Astrocyte (in vitro differentiated cells and primary cell): ENCODE results near the gene PLEKHB2. TPM values are rescaled to one million over a fixed set of nuclear protein-coding genes. Genes with fewer than 3 reads are reported as not detected.

Experiments
- DNase-seq: peaks from one replicate; pipeline ENCODE4 v3.0.0-alpha.2; 2010; ENCODE audit warnings: low read depth
- FAIRE-seq: peaks from 2 replicates; lab custom pipeline; 2011; peaks lifted over from hg19 to GRCh38; lab: Jason Lieb, UNC
- H2AFZ ChIP-seq: 2 replicates; pipeline ENCODE4 v1.6.0; 2012; ENCODE audit warnings: low read depth, low read length, inconsistent platforms
- H3K27ac ChIP-seq: 2 replicates; pipeline ENCODE4 v1.5.1; 2011; ENCODE audit warnings: low read depth, low read length, inconsistent platforms
- H3K27me3 ChIP-seq: 2 replicates; pipeline ENCODE4 v1.6.0; 2011; ENCODE audit warnings: low read length, inconsistent platforms; ENCODE audit not compliant: insufficient read depth
- H3K36me3 ChIP-seq: 2 replicates; pipeline ENCODE4 v1.5.1; 2011; ENCODE audit warnings: low read length, inconsistent platforms; ENCODE audit not compliant: insufficient read depth
- H3K4me1 ChIP-seq: 2 replicates; pipeline ENCODE4 v1.5.1; 2011; ENCODE audit warnings: low read length, inconsistent platforms; ENCODE audit not compliant: insufficient read depth
- H3K4me2 ChIP-seq: 2 replicates; pipeline ENCODE4 v1.6.0; 2012; ENCODE audit warnings: low read length, inconsistent platforms
- H3K4me3 ChIP-seq: 2 replicates; pipeline ENCODE4 v1.5.1; 2011; ENCODE audit warnings: low read depth, mild to moderate bottlenecking, low read length, inconsistent platforms; ENCODE audit not compliant: insufficient read depth
- H3K79me2 ChIP-seq: 2 replicates; pipeline ENCODE4 v1.6.0; 2012; ENCODE audit warnings: mild to moderate bottlenecking, low read length, inconsistent platforms; ENCODE audit not compliant: insufficient read depth
- H3K9ac ChIP-seq: 2 replicates; pipeline ENCODE4 v1.6.0; 2012; ENCODE audit warnings: mild to moderate bottlenecking, low read length, inconsistent platforms
- H3K9me3 ChIP-seq: 2 replicates; pipeline ENCODE4 v1.5.1; 2012; ENCODE audit warnings: low read depth, mild to moderate bottlenecking, low read length, inconsistent platforms; ENCODE audit not compliant: insufficient read depth
- H4K20me1 ChIP-seq: 2 replicates; pipeline ENCODE4 v1.6.0; 2012; ENCODE audit warnings: low read length, inconsistent platforms; ENCODE audit not compliant: insufficient read depth
- H3K27ac Mint-ChIP-seq: one replicate; pipeline ENCODE4 v1.8.0; 2021; ENCODE audit warnings: mild to moderate bottlenecking, mixed read lengths; ENCODE audit not compliant: unreplicated experiment
- H3K27me3 Mint-ChIP-seq: one replicate; pipeline ENCODE4 v1.8.0; 2021; ENCODE audit warnings: low read depth, mixed read lengths; ENCODE audit not compliant: unreplicated experiment
- H3K36me3 Mint-ChIP-seq: one replicate; pipeline ENCODE4 v1.8.0; 2021; ENCODE audit warnings: low read depth, mixed read lengths; ENCODE audit not compliant: unreplicated experiment
- H3K4me1 Mint-ChIP-seq: one replicate; pipeline ENCODE4 v1.8.0; 2021; ENCODE audit warnings: low read depth, mixed read lengths; ENCODE audit not compliant: unreplicated experiment
- H3K4me3 Mint-ChIP-seq: one replicate; pipeline ENCODE4 v1.8.0; 2021; ENCODE audit warnings: mild to moderate bottlenecking, moderate library complexity, mixed read lengths; ENCODE audit not compliant: unreplicated experiment
- H3K9me3 Mint-ChIP-seq: one replicate; pipeline ENCODE4 v1.8.0; 2021; ENCODE audit warnings: mild to moderate bottlenecking, mixed read lengths; ENCODE audit not compliant: unreplicated experiment
- CTCF ChIP-seq: IDR thresholded peaks from 2 replicates; pipeline ENCODE4 v1.5.1; 2011; ENCODE audit warnings: low read depth, mild to moderate bottlenecking, inconsistent platforms, low read length, moderate library complexity; ENCODE audit not compliant: insufficient read depth
- EZH2 ChIP-seq: IDR thresholded peaks from 2 replicates; pipeline ENCODE4 v1.6.1; 2012; ENCODE audit warnings: mild to moderate bottlenecking, low read length, inconsistent platforms; ENCODE audit not compliant: insufficient read depth
- total RNA-seq: library from RNA; stranded (reverse); gene quantifications from 2 replicates; pipeline ENCODE4 v1.2.1, GENCODE V29; 2021

The PLEKHB2 gene
- total RNA-seq, 1 donor from 2014 or later: 100 TPM

- peaks cover 23% of the 10 kb centered on the region for H3K36me3 ChIP-seq
- no peak for TF ChIP-seq EZH2
- no peak for TF ChIP-seq CTCF
- Mint-ChIP-seq H3K36me3 (peaks cover 14% of the 10 kb centered on the region), H3K27ac (no peak overlapping the region), H3K27me3 (no peaks in the 10 kb centered on the region), H3K4me1 (peaks cover 9% of the 10 kb centered on the region), H3K9me3 (no peaks in the 10 kb centered on the region), H3K4me3 (no peak overlapping the region)
- H3K4me1 ChIP-seq: peaks cover 4% of the 10 kb centered on the region
- no peak overlapping the region for H3K4me2 ChIP-seq
- H3K9me3 ChIP-seq: no peaks in the 10 kb centered on the region
- no peaks in the 10 kb centered on the region for H3K27me3 ChIP-seq
- FAIRE-seq: no peak
- H4K20me1 ChIP-seq: peaks cover 92% of the 10 kb centered on the region
- no peak overlapping the region for H2AFZ ChIP-seq
- no peak overlapping the region for H3K4me3 ChIP-seq
- DNase-seq: no peak
- no peak overlapping the region for H3K27ac ChIP-seq
- no peak overlapping the region for H3K9ac ChIP-seq
- H3K79me2 ChIP-seq: peaks cover 97% of the 10 kb centered on the region
Measured at GRCh38 chr2:131063501-131064283, 41.4 kb upstream of the PLEKHB2 start.

- no peaks in the 10 kb centered on the region for H3K9me3 ChIP-seq
- H3K79me2 ChIP-seq: peaks cover 93% of the 10 kb centered on the region
- H3K9ac ChIP-seq: no peak overlapping the region
- H3K4me2 ChIP-seq: no peak overlapping the region
- H3K4me3 Mint-ChIP-seq: no peak overlapping the region
- H3K27me3 ChIP-seq: no peaks in the 10 kb centered on the region
- peaks cover 6% of the 10 kb centered on the region for H3K4me1 Mint-ChIP-seq
- no peak for DNase-seq
- H4K20me1 ChIP-seq: peaks cover 90% of the 10 kb centered on the region
- H3K36me3 Mint-ChIP-seq: peaks cover 17% of the 10 kb centered on the region
- TF ChIP-seq CTCF (no peak), EZH2 (no peak)
- no peak overlapping the region for H2AFZ ChIP-seq
- peaks cover 26% of the 10 kb centered on the region for H3K36me3 ChIP-seq
- peaks cover 4% of the 10 kb centered on the region for H3K4me1 ChIP-seq
- H3K27ac Mint-ChIP-seq: no peak overlapping the region
- no peak overlapping the region for H3K27ac ChIP-seq
- H3K9me3 Mint-ChIP-seq: no peaks in the 10 kb centered on the region
- no peaks in the 10 kb centered on the region for H3K27me3 Mint-ChIP-seq
- H3K4me3 ChIP-seq: no peak overlapping the region
- no peak for FAIRE-seq
Measured at GRCh38 chr2:131064589-131065512, 40.3 kb upstream of the PLEKHB2 start.
